ENCODE measurements around the gene HRH3.

DNA sequence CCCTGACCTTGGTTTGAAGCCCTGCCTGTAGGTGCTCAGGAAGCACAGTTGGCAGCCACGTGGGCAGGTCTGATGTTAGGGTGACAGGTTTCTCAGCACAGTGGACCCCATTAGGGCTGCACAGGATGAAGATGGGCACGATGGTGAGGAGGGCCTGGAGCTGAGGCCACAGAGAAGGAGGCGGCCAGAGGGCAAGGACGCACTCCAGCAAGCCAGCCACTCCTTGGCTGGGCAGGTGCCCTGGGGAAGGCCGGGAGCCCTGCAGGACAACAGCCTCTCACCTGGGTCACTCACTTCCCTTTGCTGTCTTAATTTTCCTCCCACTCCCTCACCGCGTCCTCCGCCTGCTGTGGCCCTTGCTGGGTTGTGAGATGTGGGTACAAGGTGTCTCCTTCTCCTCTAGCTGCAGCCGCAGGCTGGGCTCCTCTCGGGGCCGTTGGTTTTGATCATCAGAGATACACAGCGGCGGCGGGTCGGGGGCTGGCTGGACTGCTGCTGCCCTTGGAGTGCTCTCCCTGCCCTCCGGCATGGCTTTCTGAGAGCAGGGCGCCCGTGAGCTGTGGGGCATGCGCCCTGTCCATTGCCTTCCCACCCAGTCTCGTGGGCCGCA, 23.9 kb upstream of the HRH3 start:
- TF ChIP-seq CTCF (IDR thresholded peaks at IDR 0.05), result no peak
- no peak for TF ChIP-seq POLR2AphosphoS5 (IDR thresholded peaks at IDR 0.05)
- no peak for TF ChIP-seq EP300 (IDR thresholded peaks at IDR 0.05)
